Ascending aorta (tissue), 2 donors: ENCODE measurements around the gene YPEL5. TPM values are rescaled to one million over a fixed set of nuclear protein-coding genes. Genes with fewer than 3 reads are reported as not detected.
"Not testable (repeated sequence)": the region's sequence is repeated elsewhere in the genome, so short reads cannot be mapped to it uniquely, and the experiment has no call there.

ENCODE experiments used
- DNase-seq, 2 donors: peaks; one replicate each; pipeline ENCODE4 v3.0.0-alpha.2; 2019; ENCODE audit warnings: low spot score in 2 of 2
- H3K27ac ChIP-seq, 2 donors: fragments of 200-600 bp; sonication (generic); one replicate each; pipeline ENCODE4 v1.5.1; 2016 to 2017; ENCODE audit warnings: mild to moderate bottlenecking in 1 of 2
- H3K27me3 ChIP-seq: fragments of 200-600 bp; sonication (generic); one replicate; pipeline ENCODE4 v1.5.1; 2017
- H3K36me3 ChIP-seq, 2 donors: fragments of 200-600 bp; sonication (generic); one replicate each; pipeline ENCODE4 v1.5.1; 2016
- H3K4me1 ChIP-seq, 2 donors: fragments of 200-600 bp; sonication (generic); one replicate each; pipeline ENCODE4 v1.5.1; 2016 to 2017; ENCODE audit warnings: mild to moderate bottlenecking in 1 of 2
- H3K4me3 ChIP-seq, 2 donors: fragments of 200-600 bp; sonication (generic); one replicate each; pipeline ENCODE4 v1.5.1; 2016 to 2017; ENCODE audit warnings: mild to moderate bottlenecking in 1 of 2
- H3K9me3 ChIP-seq, 2 donors: fragments of 200-600 bp; sonication (generic); one replicate each; pipeline ENCODE4 v1.5.1; 2016
- CTCF ChIP-seq, 3 experiments: fragments of 200-600 bp in 2 of 3; fragments of 450-650 bp in 1 of 3; sonication (generic) in 2 of 3; IDR thresholded peaks; one replicate each; pipeline ENCODE4 v1.5.1; 2016 to 2019; ENCODE audit warnings: antibody characterized with exemption in 3 of 3, mild to moderate bottlenecking in 1 of 3, moderate library complexity in 1 of 3
- intact Hi-C: fragments of 100-400 bp; cut with DNase I; formaldehyde crosslinking; loops from one replicate; pipeline ENCODE4 v1.15.1; 2023
- total RNA-seq: library from RNA; depleted of rRNA; stranded (reverse); fragments of >200 nt; gene quantifications from one replicate; pipeline ENCODE4 v1.1.0, GENCODE V29; 2016

The YPEL5 gene
- 14.2 TPM for total RNA-seq

- intact Hi-C loops, result loop anchor here (2.0 to 10.0 kb wide), 4 partner anchors 86 to 1092 kb away; partner anchors contain the start of genes CLIP4 and LBH
- peak; percentile 99 to 100 for DNase-seq
- Histone ChIP-seq H3K9me3 (no peaks in the 10 kb centered on the region), H3K4me3 (peak within 1 kb of the TSS; percentile 98 to 100), H3K27me3 (no peaks in the 10 kb centered on the region), H3K27ac (peak within 1 kb of the TSS; percentile 97 to 100), H3K36me3 (peaks cover 0 to 11% of the 10 kb centered on the region in 2 donors), H3K4me1 (peaks cover 5 to 22% of the 10 kb centered on the region in 2 donors)
- TF ChIP-seq CTCF (IDR thresholded peaks at IDR 0.05), result no peak
Observed at GRCh38 chr2:30146337-30147195, at the start of gene YPEL5. Gene YPEL5, plus strand, starts transcription at chr2:30147007. Its CDS starts 9,645 bp downstream, at chr2:30156652.

GRCh38 chr2:30098266-30099005 is 48.4 kb upstream of the YPEL5 start:
- no peak overlapping the region for H3K4me3 ChIP-seq
- no peak overlapping the region for H3K27ac ChIP-seq
- H3K36me3 ChIP-seq, result no peaks in the 10 kb centered on the region
- intact Hi-C loops, result no loop called here
- no peaks in the 10 kb centered on the region for H3K27me3 ChIP-seq
- no peaks in the 10 kb centered on the region for H3K4me1 ChIP-seq
- TF ChIP-seq CTCF (IDR thresholded peaks at IDR 0.05), result no peak
- no peak for DNase-seq
- H3K9me3 ChIP-seq, result no peaks in the 10 kb centered on the region

- H3K9me3 ChIP-seq, H3K36me3 ChIP-seq, intact Hi-C loops, DNase-seq, H3K4me3 ChIP-seq, H3K27me3 ChIP-seq, H3K27ac ChIP-seq, H3K4me1 ChIP-seq: not testable (repeated sequence)
Observed at GRCh38 chr2:30099366-30099765, 47.4 kb upstream of the YPEL5 start.

- H3K4me3 ChIP-seq, DNase-seq, intact Hi-C loops, H3K4me1 ChIP-seq, H3K27me3 ChIP-seq, H3K27ac ChIP-seq, H3K36me3 ChIP-seq, H3K9me3 ChIP-seq: not testable (repeated sequence)
Observed at GRCh38 chr2:30100691-30101090, 46.1 kb upstream of the YPEL5 start.

GRCh38 chr2:30104307-30104706 is 42.5 kb upstream of the YPEL5 start:
- no peaks in the 10 kb centered on the region for H3K4me1 ChIP-seq
- no peak overlapping the region for H3K4me3 ChIP-seq
- H3K27me3 ChIP-seq, result no peaks in the 10 kb centered on the region
- no peak for TF ChIP-seq CTCF (IDR thresholded peaks at IDR 0.05)
- no peaks in the 10 kb centered on the region for H3K36me3 ChIP-seq
- intact Hi-C loops, result no loop called here
- H3K27ac ChIP-seq, result no peak overlapping the region
- no peaks in the 10 kb centered on the region for H3K9me3 ChIP-seq
- no peak for DNase-seq

- no peak for TF ChIP-seq CTCF (IDR thresholded peaks at IDR 0.05)
- no peaks in the 10 kb centered on the region for H3K27me3 ChIP-seq
- no peaks in the 10 kb centered on the region for H3K9me3 ChIP-seq
- H3K4me1 ChIP-seq, result no peaks in the 10 kb centered on the region
- no peak overlapping the region for H3K27ac ChIP-seq
- H3K36me3 ChIP-seq, result no peaks in the 10 kb centered on the region
- DNase-seq, result no peak
- intact Hi-C loops, result no loop called here
- H3K4me3 ChIP-seq, result no peak overlapping the region
Observed at GRCh38 chr2:30105556-30105955, 41.3 kb upstream of the YPEL5 start.
